H9 (cell line): ENCODE measurements around the gene CCDC80. TPM values are rescaled to one million over a fixed set of nuclear protein-coding genes. Genes with fewer than 3 reads are reported as not detected.

Experiments
- DNase-seq: peaks from one replicate; pipeline ENCODE4 v3.0.0-alpha.2; 2017
- H2AFZ ChIP-seq: one replicate; pipeline ENCODE4 v1.6.1; 2013; ENCODE audit warnings: mild to moderate bottlenecking, low read length, control low read depth, moderate library complexity
- H2AK5ac ChIP-seq: 2 replicates; pipeline ENCODE4 v1.6.1; 2013; ENCODE audit warnings: low read length, control low read depth, mixed read lengths; ENCODE audit not compliant: insufficient read length
- H2BK120ac ChIP-seq: one replicate; pipeline ENCODE4 v1.6.1; 2013; ENCODE audit warnings: low read depth, mild to moderate bottlenecking, low read length, control low read depth, inconsistent platforms; ENCODE audit not compliant: poor library complexity, severe bottlenecking
- H2BK12ac ChIP-seq: 2 replicates; pipeline ENCODE4 v1.6.1; 2013; ENCODE audit warnings: low read length, control low read depth, mixed read lengths, low read depth; ENCODE audit not compliant: insufficient read length
- H2BK15ac ChIP-seq: 2 replicates; pipeline ENCODE4 v1.6.1; 2013; ENCODE audit warnings: low read depth, low read length, control low read depth
- H2BK20ac ChIP-seq: one replicate; pipeline ENCODE4 v1.6.1; 2013; ENCODE audit warnings: low read depth, mild to moderate bottlenecking, low read length, control low read depth, inconsistent platforms; ENCODE audit not compliant: poor library complexity, severe bottlenecking
- H2BK5ac ChIP-seq: 2 replicates; pipeline ENCODE4 v1.6.1; 2013; ENCODE audit warnings: low read length, control low read depth, mixed read lengths; ENCODE audit not compliant: insufficient read length
- H3K14ac ChIP-seq: 2 replicates; pipeline ENCODE4 v1.6.1; 2013; ENCODE audit warnings: low read length, control low read depth; ENCODE audit not compliant: insufficient read depth
- H3K18ac ChIP-seq: 2 replicates; pipeline ENCODE4 v1.6.1; 2013; ENCODE audit warnings: low read depth, mild to moderate bottlenecking, mixed read lengths, low read length, control low read depth; ENCODE audit not compliant: insufficient read length
- H3K23ac ChIP-seq: 2 replicates; pipeline ENCODE4 v1.6.1; 2013; ENCODE audit warnings: low read length, control low read depth, mixed read lengths, low read depth; ENCODE audit not compliant: insufficient read length
- H3K23me2 ChIP-seq: 2 replicates; pipeline ENCODE4 v1.6.1; 2013; ENCODE audit warnings: low read depth, mild to moderate bottlenecking, mixed read lengths, low read length, control low read depth; ENCODE audit not compliant: insufficient read length, poor library complexity, severe bottlenecking
- H3K27ac ChIP-seq: 2 replicates; pipeline ENCODE4 v1.5.1; 2013; ENCODE audit warnings: low read length, control low read depth, mixed read lengths, low read depth; ENCODE audit not compliant: insufficient read length
- H3K27me3 ChIP-seq: 2 replicates; pipeline ENCODE4 v1.6.1; 2013; ENCODE audit warnings: low read length, control low read depth, inconsistent platforms; ENCODE audit not compliant: insufficient read depth
- H3K4ac ChIP-seq: 2 replicates; pipeline ENCODE4 v1.6.1; 2013; ENCODE audit warnings: low read depth, mild to moderate bottlenecking, control low read depth, inconsistent platforms, low read length, moderate library complexity
- H3K4me1 ChIP-seq: 2 replicates; pipeline ENCODE4 v1.6.1; 2013; ENCODE audit warnings: low read length, control low read depth, inconsistent platforms; ENCODE audit not compliant: insufficient read depth
- H3K4me2 ChIP-seq: 2 replicates; pipeline ENCODE4 v1.6.1; 2013; ENCODE audit warnings: low read length, control low read depth, mixed read lengths; ENCODE audit not compliant: insufficient read length, insufficient read depth
- H3K56ac ChIP-seq: 2 replicates; pipeline ENCODE4 v1.6.1; 2013; ENCODE audit warnings: low read depth, mild to moderate bottlenecking, mixed read lengths, low read length, control low read depth; ENCODE audit not compliant: insufficient read length
- H3K79me1 ChIP-seq: 2 replicates; pipeline ENCODE4 v1.6.1; 2013; ENCODE audit warnings: low read depth, mild to moderate bottlenecking, moderate library complexity, low read length, control low read depth, inconsistent platforms; ENCODE audit not compliant: insufficient read depth, poor library complexity, severe bottlenecking
- H3K79me2 ChIP-seq: 2 replicates; pipeline ENCODE4 v1.6.1; 2013; ENCODE audit warnings: low read length, control low read depth, inconsistent platforms; ENCODE audit not compliant: insufficient read depth
- H3K9ac ChIP-seq: 2 replicates; pipeline ENCODE4 v1.6.1; 2013; ENCODE audit warnings: low read length, control low read depth, mixed read lengths; ENCODE audit not compliant: insufficient read length; ENCODE audit errors: extremely low read depth
- H3K9me3 ChIP-seq: one replicate; pipeline ENCODE4 v1.6.1; 2013; ENCODE audit warnings: low read depth, low read length, inconsistent platforms; ENCODE audit not compliant: control insufficient read depth
- H3T11ph ChIP-seq: one replicate; pipeline ENCODE4 v1.6.1; 2013; ENCODE audit warnings: mild to moderate bottlenecking, low read length, control low read depth, inconsistent platforms
- H4K20me1 ChIP-seq: one replicate; pipeline ENCODE4 v1.6.1; 2013; ENCODE audit not compliant: control insufficient read depth, insufficient read length, insufficient read depth
- H4K5ac ChIP-seq: 2 replicates; pipeline ENCODE4 v1.6.1; 2013; ENCODE audit warnings: low read depth, mild to moderate bottlenecking, mixed read lengths, low read length, control low read depth; ENCODE audit not compliant: insufficient read length
- H4K8ac ChIP-seq: replicated peaks from 2 replicates; pipeline ENCODE4 v1.6.1; 2013; ENCODE audit warnings: low read length, control low read depth, mixed read lengths, low read depth; ENCODE audit not compliant: insufficient read length
- H4K91ac ChIP-seq: 2 replicates; pipeline ENCODE4 v1.6.1; 2013; ENCODE audit warnings: low read depth, mild to moderate bottlenecking, moderate library complexity, mixed read lengths, low read length, control low read depth; ENCODE audit not compliant: insufficient read length
- H3K27ac Mint-ChIP-seq, 3 experiments: 2 replicates in 2 of 3; 3 replicates in 1 of 3; pipeline ENCODE4 v1.8.0; 2020 to 2021; ENCODE audit warnings: mixed read lengths in 3 of 3, mild to moderate bottlenecking in 1 of 3, moderate library complexity in 1 of 3
- H3K27me3 Mint-ChIP-seq: 2 replicates; pipeline ENCODE4 v1.8.0; 2021; ENCODE audit warnings: low read depth, mild to moderate bottlenecking, moderate library complexity, mixed read lengths
- H3K36me3 Mint-ChIP-seq, 3 experiments: 2 replicates in 2 of 3; 3 replicates in 1 of 3; pipeline ENCODE4 v1.8.0; 2020 to 2021; ENCODE audit warnings: low read depth in 3 of 3, mixed read lengths in 3 of 3; ENCODE audit not compliant: insufficient read depth in 1 of 3
- H3K4me1 Mint-ChIP-seq, 2 experiments: 2 replicates each; pipeline ENCODE4 v1.8.0; 2020; ENCODE audit warnings: mixed read lengths in 2 of 2
- H3K4me3 Mint-ChIP-seq, 2 experiments: 2 replicates in 1 of 2; 3 replicates in 1 of 2; pipeline ENCODE4 v1.8.0; 2020 to 2021; ENCODE audit warnings: mild to moderate bottlenecking in 2 of 2, mixed read lengths in 2 of 2, moderate library complexity in 1 of 2
- H3K9me3 Mint-ChIP-seq, 2 experiments: 2 replicates in 1 of 2; 3 replicates in 1 of 2; pipeline ENCODE4 v1.8.0; 2020; ENCODE audit warnings: mild to moderate bottlenecking in 2 of 2, mixed read lengths in 2 of 2, moderate library complexity in 1 of 2
- CTCF ChIP-seq: fragments of 200-600 bp; sonication (generic); conservative IDR thresholded peaks from 3 replicates; pipeline ENCODE4 v1.8.0; 2021; ENCODE audit warnings: antibody characterized with exemption, mild to moderate bottlenecking
- WGBS: extraction: QIAGEN DNeasy Blood & Tissue Kit; methylation state at CpG from one replicate; pipeline ENCODE4 v1.1.7; 2013; ENCODE audit warnings: missing lambda C conversion rate, low lambda C conversion rate, mixed read lengths; ENCODE audit not compliant: insufficient read length; ENCODE audit errors: extremely low coverage; 5-methylcytosine and 5-hydroxymethylcytosine counted together
- total RNA-seq: library from RNA; stranded (reverse); gene quantifications from 2 replicates; pipeline ENCODE4 v1.2.1, GENCODE V29; 2021

The CCDC80 gene
- total RNA-seq, 1 experiment from 2014 or later, result 5.4 TPM

- TF ChIP-seq CTCF, result no peak
- H3K9me3 ChIP-seq, result no peaks in the 10 kb centered on the region
- H4K20me1 ChIP-seq, result no peaks in the 10 kb centered on the region
- no peak overlapping the region for H3K18ac ChIP-seq
- H3K4me1 Mint-ChIP-seq, result peaks cover 0 to under 1% of the 10 kb centered on the region in 2 experiments; a peak in 1 of 4 replicates
- no peaks in the 10 kb centered on the region for H3K27me3 Mint-ChIP-seq
- no peaks in the 10 kb centered on the region for H3K36me3 Mint-ChIP-seq
- H2AK5ac ChIP-seq, result no peak overlapping the region
- no peak overlapping the region for H2BK15ac ChIP-seq
- peaks cover 0 to 4% of the 10 kb centered on the region in 2 experiments; a peak in 2 of 5 replicates for H3K9me3 Mint-ChIP-seq
- H3K27ac Mint-ChIP-seq, result peak overlapping the region in 1 of 3 experiments; percentile 84; a peak in 1 of 7 replicates
- no peak overlapping the region for H3K56ac ChIP-seq
- H3K79me1 ChIP-seq, result no peaks in the 10 kb centered on the region
- no peaks in the 10 kb centered on the region for H3K79me2 ChIP-seq
- no peak overlapping the region for H3K14ac ChIP-seq
- no peak overlapping the region for H3K4ac ChIP-seq
- H3K9ac ChIP-seq, result no peak overlapping the region
- H2BK120ac ChIP-seq, result no peak overlapping the region
- no peak overlapping the region for H4K91ac ChIP-seq
- H3K27me3 ChIP-seq, result no peaks in the 10 kb centered on the region
- H3T11ph ChIP-seq, result no peak overlapping the region
- no peaks in the 10 kb centered on the region for H3K23me2 ChIP-seq
- H2BK5ac ChIP-seq, result no peak overlapping the region
- no peaks in the 10 kb centered on the region for H3K4me1 ChIP-seq
- no peak overlapping the region for H4K8ac ChIP-seq
- no peak for DNase-seq
- H3K27ac ChIP-seq, result no peak overlapping the region
- H2AFZ ChIP-seq, result no peak overlapping the region
- H4K5ac ChIP-seq, result no peak overlapping the region
- no peak overlapping the region for H2BK12ac ChIP-seq
- no peak overlapping the region for H2BK20ac ChIP-seq
- no peak overlapping the region for H3K4me3 Mint-ChIP-seq
- WGBS, result no CpG with 5 or more reads among the region's 5 CpGs
- no peak overlapping the region for H3K4me2 ChIP-seq
- H3K23ac ChIP-seq, result no peak overlapping the region
Observed at GRCh38 chr3:112653881-112654300, 12.9 kb upstream of the CCDC80 start.
